T1000 (cell line): ENCODE results near the gene GCK.

Experiments used
- DNase-seq: peaks from one replicate; lab custom pipeline; 2025; ENCODE audit warnings: mixed read lengths; lab: John Stamatoyannopoulos, UW

Gene GCK

GRCh38 chr7:44189286-44189992, at the start of gene GCK:
Gene GCK (minus strand): TSS chr7:44189439. CDS start chr7:44188953, 486 bp downstream.
- DNase-seq, result no peak

- no peak for DNase-seq
These were observed 49.0 kb upstream of the GCK start for GRCh38 chr7:44238116-44238695.

- DNase-seq, result no peak
These were observed 48.5 kb upstream of the GCK start for GRCh38 chr7:44237696-44238095.

GRCh38 chr7:44236333-44236728, 47.1 kb upstream of the GCK start:
- DNase-seq, result no peak

GRCh38 chr7:44235582-44236332, 46.5 kb upstream of the GCK start:
- DNase-seq, result no peak

GRCh38 chr7:44235066-44235465, 45.8 kb upstream of the GCK start:
- no peak for DNase-seq

- no peak for DNase-seq
These were observed 43.9 kb upstream of the GCK start for GRCh38 chr7:44232901-44233715.

- DNase-seq, result no peak
These were observed 43.2 kb upstream of the GCK start for GRCh38 chr7:44232396-44232795.

GRCh38 chr7:44231088-44231487, 41.8 kb upstream of the GCK start:
- DNase-seq, result no peak

- DNase-seq, result no peak
These were observed 41.0 kb upstream of the GCK start for GRCh38 chr7:44230286-44230685.

GRCh38 chr7:44229546-44230105, 40.4 kb upstream of the GCK start:
- no peak for DNase-seq

- DNase-seq, result no peak
These were observed 39.5 kb upstream of the GCK start for GRCh38 chr7:44228571-44229350.

- DNase-seq, result no peak
These were observed 38.7 kb upstream of the GCK start for GRCh38 chr7:44227911-44228310.

- no peak for DNase-seq
These were observed 37.1 kb upstream of the GCK start for GRCh38 chr7:44226396-44226753.

- no peak for DNase-seq
These were observed 36.5 kb upstream of the GCK start for GRCh38 chr7:44225566-44226395.

- DNase-seq, result no peak
These were observed 35.8 kb upstream of the GCK start for GRCh38 chr7:44224974-44225565.

- no peak for DNase-seq
These were observed 35.1 kb upstream of the GCK start for GRCh38 chr7:44224080-44224973.

- no peak for DNase-seq
These were observed 34.3 kb upstream of the GCK start for GRCh38 chr7:44223362-44224079.
